Panc1 (cell line): ENCODE measurements around the gene THEM4.
"Not testable (repeated sequence)": the region's sequence is repeated elsewhere in the genome, so short reads cannot be mapped to it uniquely, and the experiment has no call there.

Experiments
- CTCF ChIP-seq: fragments of 450-650 bp; IDR thresholded peaks from 2 replicates; pipeline ENCODE4 v1.5.1; 2017; ENCODE audit warnings: mild to moderate bottlenecking
- POLR2AphosphoS5 ChIP-seq: IDR thresholded peaks from 2 replicates; pipeline ENCODE4 v1.6.1; 2012; ENCODE audit warnings: mild to moderate bottlenecking, low read depth, low read length, moderate library complexity
- SIN3A ChIP-seq: IDR thresholded peaks from 2 replicates; pipeline ENCODE4 v1.6.1; 2012; ENCODE audit warnings: low read depth, mild to moderate bottlenecking, low read length, moderate library complexity, borderline replicate concordance; ENCODE audit not compliant: insufficient read depth

- TF ChIP-seq CTCF, POLR2AphosphoS5, SIN3A: not testable (repeated sequence)
Measured at GRCh38 chr1:151884879-151885278, 24.4 kb downstream of the THEM4 start.
